ENCODE data around the gene ZNF232.
"Not testable (repeated sequence)": the region's sequence is repeated elsewhere in the genome, so short reads cannot be mapped to it uniquely, and the experiment has no call there.

Gene ZNF232

DNA sequence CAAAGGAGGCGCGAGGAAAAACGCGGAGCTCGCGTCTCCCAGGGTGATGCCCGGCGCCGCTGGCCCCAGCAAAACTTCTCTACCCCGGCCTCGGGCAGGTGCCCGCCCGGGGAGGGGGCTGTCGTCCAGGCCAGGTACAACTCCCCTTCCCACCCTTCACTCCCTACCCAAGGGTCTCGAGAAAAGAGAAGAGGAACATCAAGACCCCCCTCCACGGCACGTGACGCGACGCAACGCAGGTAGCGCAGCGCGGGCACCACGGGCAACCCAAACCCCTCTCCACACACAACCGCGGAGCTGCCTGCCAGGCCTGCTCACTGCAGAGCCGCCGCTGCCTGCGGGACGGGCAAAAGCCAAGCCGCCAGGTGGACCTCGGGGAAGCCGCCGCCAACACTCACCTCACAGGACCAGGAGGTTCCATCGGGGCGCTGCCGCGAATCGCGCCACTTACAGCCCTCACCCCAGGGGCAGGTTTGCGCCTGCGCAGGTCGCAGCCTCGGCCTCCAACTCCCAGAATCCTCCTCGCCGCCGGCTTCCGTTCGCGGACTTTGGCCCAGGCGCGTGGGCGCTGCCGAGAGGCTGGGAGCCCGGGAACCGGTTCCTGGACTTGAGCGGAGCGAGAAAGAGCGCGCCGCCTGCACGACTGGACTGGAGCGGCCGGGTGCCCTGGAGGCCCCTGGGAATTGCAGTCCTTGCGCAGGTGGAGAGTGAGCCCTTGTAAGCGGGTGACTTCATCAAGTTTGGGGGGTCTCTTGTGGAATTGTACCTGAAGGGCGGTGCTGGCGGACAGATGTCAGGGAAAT is at the start of gene ZNF232:
Gene ZNF232, minus strand, starts transcription at position 477 of the 803 bp plus-strand sequence. Its CDS starts 56 bp downstream, at position 421.
- H3K4me3 ChIP-seq (ENCODE audit: low read depth, low read length), result peak within 1 kb of the TSS; percentile 90

DNA sequence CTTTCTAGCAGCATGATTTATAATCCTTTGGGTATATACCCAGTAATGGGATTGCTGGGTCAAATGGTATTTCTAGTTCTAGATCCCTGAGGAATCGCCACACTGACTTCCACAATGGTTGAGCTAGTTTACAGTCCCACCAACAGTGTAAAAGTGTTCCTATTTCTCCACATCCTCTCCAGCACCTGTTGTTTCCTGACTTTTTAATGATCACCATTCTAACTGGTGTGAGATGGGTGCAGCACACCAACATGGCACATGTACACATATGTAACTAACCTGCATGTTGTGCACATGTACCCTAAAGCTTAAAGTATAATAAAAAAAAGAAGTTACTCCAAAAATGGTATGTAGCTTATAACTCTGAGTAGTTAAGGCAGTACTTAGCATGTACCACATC is 49.0 kb upstream of the ZNF232 start:
- not testable (repeated sequence) for H3K4me3 ChIP-seq (ENCODE audit: low read depth, low read length)

DNA sequence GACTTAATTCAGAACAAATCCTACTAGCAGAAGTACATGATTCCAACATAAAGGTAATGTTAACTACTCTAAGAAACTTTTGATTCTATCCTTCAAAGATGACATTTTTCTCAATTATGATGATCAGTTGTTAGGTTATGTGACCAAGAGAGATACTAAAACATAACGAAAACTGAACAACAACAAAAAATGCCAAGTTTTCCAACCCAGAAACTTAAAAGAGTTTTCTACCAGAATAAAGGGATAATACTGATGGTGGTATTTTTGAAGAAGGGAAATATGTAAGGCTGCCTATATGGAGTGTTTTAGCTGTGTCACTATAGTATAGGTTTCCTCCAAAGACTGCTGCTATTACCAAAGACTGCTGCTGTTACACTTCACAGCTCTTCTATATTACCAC is 34.4 kb upstream of the ZNF232 start:
- not testable (repeated sequence) for H3K4me3 ChIP-seq (ENCODE audit: low read depth, low read length)

GRCh38 chr17:5142877-5143276 is 31.2 kb upstream of the ZNF232 start:
- H3K4me3 ChIP-seq (ENCODE audit: low read depth, low read length), result not testable (repeated sequence)

GRCh38 chr17:5139458-5139732 is 27.7 kb upstream of the ZNF232 start:
- H3K4me3 ChIP-seq (ENCODE audit: low read depth, low read length), result no peak overlapping the region

DNA sequence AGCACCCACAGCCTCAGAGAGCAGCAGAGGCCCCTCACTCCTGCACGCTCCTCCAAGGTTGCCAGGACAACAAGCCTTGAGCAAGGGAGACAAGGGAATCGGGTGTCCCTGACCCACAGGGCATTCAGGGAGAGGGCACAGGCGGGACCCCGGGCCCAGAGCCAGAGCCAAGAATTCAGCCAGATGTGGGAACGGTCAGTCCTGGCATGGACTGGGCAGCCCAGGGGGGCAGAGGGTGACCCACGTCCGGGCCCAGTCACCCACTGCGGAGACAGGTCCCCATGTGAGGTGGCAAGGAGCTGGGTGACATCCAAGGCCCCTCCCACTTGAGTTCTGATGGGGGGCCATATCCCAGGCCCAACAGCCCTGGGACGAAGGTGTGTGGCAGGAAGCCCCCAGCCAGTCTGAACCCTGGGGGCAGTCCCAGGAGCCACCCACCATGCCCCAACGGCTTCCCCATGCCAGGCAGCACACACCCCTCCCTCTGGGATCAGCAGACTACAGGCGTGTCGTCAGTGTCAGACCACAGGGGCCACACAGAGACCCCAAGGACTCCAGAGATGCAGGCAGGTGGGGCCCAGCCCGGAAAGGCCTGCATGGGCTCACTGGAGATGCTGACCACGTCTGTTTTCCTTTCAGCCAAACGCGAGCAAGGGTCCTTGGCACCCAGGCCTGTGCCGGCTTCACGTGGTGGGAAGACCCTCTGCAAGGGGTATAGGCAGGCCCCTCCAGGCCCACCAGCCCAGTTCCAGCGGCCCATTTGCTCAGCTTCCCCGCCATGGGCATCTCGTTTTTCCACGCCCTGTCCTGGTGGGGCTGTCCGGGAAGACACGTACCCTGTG is 27.2 kb upstream of the ZNF232 start:
- H3K4me3 ChIP-seq (ENCODE audit: low read depth, low read length), result no peak overlapping the region

DNA sequence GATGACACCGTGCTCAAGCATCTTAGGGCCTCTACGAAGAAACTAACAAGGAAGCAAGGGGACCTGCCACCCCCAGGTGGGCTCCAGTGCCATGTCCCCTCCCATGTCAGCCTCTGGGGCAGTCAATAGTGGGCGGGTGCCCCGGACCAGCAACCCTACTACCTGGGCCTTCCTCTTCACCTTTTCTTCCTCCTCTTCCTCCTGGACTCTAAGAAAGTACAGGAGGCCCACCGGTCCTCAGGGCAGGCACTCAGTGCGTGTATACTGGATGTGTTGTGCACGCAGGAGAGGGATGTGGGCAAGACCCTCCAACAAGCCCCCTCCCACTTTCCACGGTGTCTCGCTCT is 26.5 kb upstream of the ZNF232 start:
- not testable (repeated sequence) for H3K4me3 ChIP-seq (ENCODE audit: low read depth, low read length)

DNA sequence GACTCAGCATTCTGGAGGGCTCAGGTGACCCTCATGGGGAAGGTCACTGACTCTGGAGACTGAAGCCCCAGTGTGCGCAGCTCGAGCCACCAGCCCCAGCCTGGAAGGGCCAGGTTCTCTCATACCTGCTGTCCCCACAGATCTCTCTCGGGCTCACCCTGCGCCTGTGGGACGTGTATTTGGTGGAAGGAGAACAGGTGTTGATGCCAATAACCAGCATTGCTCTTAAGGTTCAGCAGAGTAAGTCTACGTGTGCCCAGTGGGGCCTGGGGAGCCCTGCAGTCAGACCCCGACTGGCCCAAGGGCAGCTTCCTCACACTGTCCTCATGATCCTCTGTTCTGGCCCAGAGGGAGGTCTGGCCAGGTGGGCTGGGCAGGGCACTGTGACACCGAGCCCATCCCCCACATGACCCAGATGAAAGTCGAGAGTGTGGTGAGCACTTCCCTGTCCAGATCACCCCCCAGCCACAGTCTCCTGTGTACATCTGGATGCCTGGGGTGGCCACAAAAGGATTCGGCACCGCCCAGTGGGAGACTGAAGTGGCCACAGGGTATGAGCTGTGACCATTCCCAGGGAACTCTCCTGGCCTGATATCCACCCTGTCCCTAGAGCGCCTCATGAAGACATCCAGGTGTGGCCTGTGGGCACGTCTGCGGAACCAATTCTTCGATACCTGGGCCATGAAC is 26.0 kb upstream of the ZNF232 start:
- not testable (repeated sequence) for H3K4me3 ChIP-seq (ENCODE audit: low read depth, low read length)

- H3K4me3 ChIP-seq (ENCODE audit: low read depth, low read length), result not testable (repeated sequence)
Measured at GRCh38 chr17:5136580-5137412, 25.1 kb upstream of the ZNF232 start.

- H3K4me3 ChIP-seq (ENCODE audit: low read depth, low read length), result no peak overlapping the region
Measured at GRCh38 chr17:5135726-5136579, 24.3 kb upstream of the ZNF232 start.

DNA sequence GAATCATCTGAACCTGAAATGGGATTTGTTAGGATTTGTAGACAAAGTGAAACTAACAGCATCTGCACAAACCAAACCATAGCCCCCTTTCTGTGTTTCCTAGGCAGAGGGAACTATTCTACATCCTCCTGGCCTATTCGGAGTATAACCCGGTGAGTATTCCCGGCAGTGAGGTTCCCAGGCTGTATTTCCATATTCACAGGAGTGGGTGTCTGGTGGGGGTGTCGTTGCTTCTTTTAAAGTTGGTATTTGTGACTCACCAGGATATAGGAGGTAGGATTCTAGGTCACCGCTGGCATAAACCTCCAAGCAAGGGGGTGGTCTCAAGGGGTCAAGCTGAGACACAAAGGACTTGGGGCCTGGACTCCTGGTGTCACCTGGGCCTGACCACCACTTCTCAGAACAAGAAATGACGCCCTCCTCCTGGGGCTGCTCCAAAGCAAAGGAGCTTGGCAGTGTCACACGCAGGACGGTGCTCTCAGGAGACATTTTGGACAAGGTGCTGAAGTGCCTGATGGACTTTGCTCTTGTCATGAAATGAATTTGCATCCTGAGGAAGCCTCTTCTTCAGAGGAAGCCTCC is 23.5 kb upstream of the ZNF232 start:
- not testable (repeated sequence) for H3K4me3 ChIP-seq (ENCODE audit: low read depth, low read length)

- not testable (repeated sequence) for H3K4me3 ChIP-seq (ENCODE audit: low read depth, low read length)
Measured at GRCh38 chr17:5134571-5134970, 22.9 kb upstream of the ZNF232 start.

GRCh38 chr17:5133961-5134360 is 22.3 kb upstream of the ZNF232 start:
- H3K4me3 ChIP-seq (ENCODE audit: low read depth, low read length), result not testable (repeated sequence)

DNA sequence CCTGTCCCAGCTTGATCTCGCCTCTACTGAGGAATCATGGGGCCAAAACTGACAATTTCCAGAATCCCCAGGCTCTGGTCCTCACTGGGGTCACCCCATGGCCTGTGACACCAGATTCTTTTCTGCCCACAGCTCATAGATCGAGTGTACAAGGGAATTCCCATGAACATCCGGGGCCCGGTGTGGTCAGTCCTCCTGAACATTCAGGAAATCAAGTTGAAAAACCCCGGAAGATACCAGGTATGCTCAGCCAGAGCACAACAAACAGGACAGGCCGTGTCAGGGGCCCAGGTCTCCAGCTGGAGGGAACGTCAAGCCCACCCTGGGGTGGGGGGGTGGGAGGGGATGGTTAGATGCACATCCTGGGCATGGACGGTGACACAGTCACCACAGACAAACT is 21.6 kb upstream of the ZNF232 start:
- no peak overlapping the region for H3K4me3 ChIP-seq (ENCODE audit: low read depth, low read length)

GRCh38 chr17:5132503-5133225 is 21.0 kb upstream of the ZNF232 start:
- H3K4me3 ChIP-seq (ENCODE audit: low read depth, low read length), result not testable (repeated sequence)

DNA sequence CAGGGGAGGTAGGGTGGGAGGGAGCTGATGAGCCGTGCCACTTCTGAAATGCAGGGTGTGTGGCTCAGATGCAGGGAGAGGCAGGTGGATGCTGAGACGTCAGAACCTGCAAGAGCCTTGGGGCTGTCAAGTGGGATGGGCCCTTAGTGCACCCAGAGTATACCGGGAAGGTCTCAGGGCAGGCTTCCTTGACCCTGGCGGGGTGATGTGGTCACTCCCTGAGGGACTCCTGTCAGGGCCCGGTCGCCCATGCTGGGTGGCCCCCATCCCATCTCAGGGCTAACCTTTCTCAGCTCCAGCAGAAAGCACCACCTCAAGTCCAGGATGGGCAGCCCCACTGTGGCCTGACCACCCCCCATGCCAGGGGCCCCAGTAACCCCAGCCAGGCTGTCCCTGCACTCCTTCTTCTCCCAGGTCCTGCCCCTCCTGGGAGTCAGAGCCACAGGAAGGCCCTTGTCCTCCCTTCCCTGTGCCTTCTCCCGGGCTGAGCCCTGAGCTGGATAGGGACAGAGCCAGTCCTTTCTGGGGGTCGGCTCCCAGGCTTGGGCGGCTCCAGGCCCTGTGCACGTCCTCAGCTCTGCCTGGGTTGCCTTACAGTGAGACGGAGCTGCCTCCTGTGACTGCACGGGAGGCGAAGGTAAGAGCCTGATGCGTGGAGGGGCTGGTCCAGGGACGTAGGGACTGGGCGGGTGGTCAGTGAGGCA is 20.3 kb upstream of the ZNF232 start:
- H3K4me3 ChIP-seq (ENCODE audit: low read depth, low read length), result not testable (repeated sequence)

- no peak overlapping the region for H3K4me3 ChIP-seq (ENCODE audit: low read depth, low read length)
Measured at GRCh38 chr17:5131146-5131715, 19.6 kb upstream of the ZNF232 start.

- H3K4me3 ChIP-seq (ENCODE audit: low read depth, low read length), result not testable (repeated sequence)
Measured at GRCh38 chr17:5130687-5131086, 19.0 kb upstream of the ZNF232 start.

Measured in iPS-11a (cell line).